ENCODE measurements around the gene STPG3.

The STPG3 gene

GRCh38 chr9:137275588-137276472 lies 24.7 kb downstream of the STPG3 start:
- Histone ChIP-seq H3K9me3 (ENCODE audit: control insufficient read depth in 1 of 2, low read length in 2 of 2) (no peaks in the 10 kb centered on the region), H3K27me3 (ENCODE audit: control insufficient read depth in 1 of 2, insufficient read depth in 2 of 2, low read length in 2 of 2) (no peaks in the 10 kb centered on the region), H3K4me1 (ENCODE audit: control insufficient read depth in 1 of 2, insufficient read depth in 2 of 2, low read length in 2 of 2) (peaks cover 31 to 49% of the 10 kb centered on the region in 2 donors), H3K9ac (ENCODE audit: low read depth in 1 of 2, low read length in 2 of 2) (peak overlapping the region; percentile 87 to 93), H3K36me3 (ENCODE audit: control insufficient read depth in 1 of 2, insufficient read depth in 2 of 2, low read length in 2 of 2) (peaks cover 0 to 30% of the 10 kb centered on the region in 2 donors), H3K4me3 (ENCODE audit: low read depth in 1 of 2, low read length in 2 of 2) (peak overlapping the region in 1 of 2 donors; percentile 40), H3K27ac (ENCODE audit: low read depth, low read length) (peak overlapping the region; percentile 20)

- Histone ChIP-seq H3K36me3 (ENCODE audit: control insufficient read depth in 1 of 2, insufficient read depth in 2 of 2, low read length in 2 of 2) (peaks cover 0 to 26% of the 10 kb centered on the region in 2 donors), H3K9me3 (ENCODE audit: control insufficient read depth in 1 of 2, low read length in 2 of 2) (no peaks in the 10 kb centered on the region), H3K4me3 (ENCODE audit: low read depth in 1 of 2, low read length in 2 of 2) (peak overlapping the region; percentile 78 to 81), H3K4me1 (ENCODE audit: control insufficient read depth in 1 of 2, insufficient read depth in 2 of 2, low read length in 2 of 2) (peaks cover 31 to 49% of the 10 kb centered on the region in 2 donors), H3K27ac (ENCODE audit: low read depth, low read length) (peak overlapping the region; percentile 87), H3K27me3 (ENCODE audit: control insufficient read depth in 1 of 2, insufficient read depth in 2 of 2, low read length in 2 of 2) (no peaks in the 10 kb centered on the region), H3K9ac (ENCODE audit: low read depth in 1 of 2, low read length in 2 of 2) (peak overlapping the region; percentile 87 to 93)
Measured at GRCh38 chr9:137276473-137277328, 25.6 kb downstream of the STPG3 start.

GRCh38 chr9:137277329-137278041 lies 26.4 kb downstream of the STPG3 start, which contains the start of gene TOR4A:
Gene TOR4A, plus strand, starts transcription at chr9:137277726. Its CDS starts 964 bp downstream, at chr9:137278690.
- peaks cover 0 to 18% of the 10 kb centered on the region in 2 donors for H3K36me3 ChIP-seq (ENCODE audit: control insufficient read depth in 1 of 2, insufficient read depth in 2 of 2, low read length in 2 of 2)
- H3K4me1 ChIP-seq (ENCODE audit: control insufficient read depth in 1 of 2, insufficient read depth in 2 of 2, low read length in 2 of 2), result peaks cover 31 to 49% of the 10 kb centered on the region in 2 donors
- H3K9me3 ChIP-seq (ENCODE audit: control insufficient read depth in 1 of 2, low read length in 2 of 2), result no peaks in the 10 kb centered on the region
- peak within 1 kb of the TSS; percentile 87 for H3K27ac ChIP-seq (ENCODE audit: low read depth, low read length)
- H3K9ac ChIP-seq (ENCODE audit: low read depth in 1 of 2, low read length in 2 of 2), result peak within 1 kb of the TSS; percentile 87 to 93
- peak within 1 kb of the TSS; percentile 78 to 81 for H3K4me3 ChIP-seq (ENCODE audit: low read depth in 1 of 2, low read length in 2 of 2)
- H3K27me3 ChIP-seq (ENCODE audit: control insufficient read depth in 1 of 2, insufficient read depth in 2 of 2, low read length in 2 of 2), result no peaks in the 10 kb centered on the region

GRCh38 chr9:137278061-137278701 lies 27.1 kb downstream of the STPG3 start:
- H3K9me3 ChIP-seq (ENCODE audit: control insufficient read depth in 1 of 2, low read length in 2 of 2), result no peaks in the 10 kb centered on the region
- H3K27me3 ChIP-seq (ENCODE audit: control insufficient read depth in 1 of 2, insufficient read depth in 2 of 2, low read length in 2 of 2), result no peaks in the 10 kb centered on the region
- peaks cover 31 to 49% of the 10 kb centered on the region in 2 donors for H3K4me1 ChIP-seq (ENCODE audit: control insufficient read depth in 1 of 2, insufficient read depth in 2 of 2, low read length in 2 of 2)
- H3K27ac ChIP-seq (ENCODE audit: low read depth, low read length), result peak overlapping the region; percentile 87
- peak overlapping the region; percentile 78 to 81 for H3K4me3 ChIP-seq (ENCODE audit: low read depth in 1 of 2, low read length in 2 of 2)
- peaks cover 0 to 13% of the 10 kb centered on the region in 2 donors for H3K36me3 ChIP-seq (ENCODE audit: control insufficient read depth in 1 of 2, insufficient read depth in 2 of 2, low read length in 2 of 2)
- H3K9ac ChIP-seq (ENCODE audit: low read depth in 1 of 2, low read length in 2 of 2), result peak overlapping the region; percentile 87 to 93

GRCh38 chr9:137278721-137279711 lies 27.9 kb downstream of the STPG3 start:
- H3K4me1 ChIP-seq (ENCODE audit: control insufficient read depth in 1 of 2, insufficient read depth in 2 of 2, low read length in 2 of 2), result peaks cover 28 to 45% of the 10 kb centered on the region in 2 donors
- no peaks in the 10 kb centered on the region for H3K9me3 ChIP-seq (ENCODE audit: control insufficient read depth in 1 of 2, low read length in 2 of 2)
- H3K36me3 ChIP-seq (ENCODE audit: control insufficient read depth in 1 of 2, insufficient read depth in 2 of 2, low read length in 2 of 2), result peaks cover 0 to 10% of the 10 kb centered on the region in 2 donors
- H3K27me3 ChIP-seq (ENCODE audit: control insufficient read depth in 1 of 2, insufficient read depth in 2 of 2, low read length in 2 of 2), result no peaks in the 10 kb centered on the region
- peak overlapping the region in 1 of 2 donors; percentile 93 for H3K9ac ChIP-seq (ENCODE audit: low read depth in 1 of 2, low read length in 2 of 2)
- peak overlapping the region; percentile 78 to 81 for H3K4me3 ChIP-seq (ENCODE audit: low read depth in 1 of 2, low read length in 2 of 2)
- no peak overlapping the region for H3K27ac ChIP-seq (ENCODE audit: low read depth, low read length)

GRCh38 chr9:137279741-137280473 lies 28.8 kb downstream of the STPG3 start:
- Histone ChIP-seq H3K27me3 (ENCODE audit: control insufficient read depth in 1 of 2, insufficient read depth in 2 of 2, low read length in 2 of 2) (no peaks in the 10 kb centered on the region), H3K27ac (ENCODE audit: low read depth, low read length) (no peak overlapping the region), H3K9me3 (ENCODE audit: control insufficient read depth in 1 of 2, low read length in 2 of 2) (no peaks in the 10 kb centered on the region), H3K4me3 (ENCODE audit: low read depth in 1 of 2, low read length in 2 of 2) (no peak overlapping the region), H3K4me1 (ENCODE audit: control insufficient read depth in 1 of 2, insufficient read depth in 2 of 2, low read length in 2 of 2) (peaks cover 21 to 37% of the 10 kb centered on the region in 2 donors), H3K36me3 (ENCODE audit: control insufficient read depth in 1 of 2, insufficient read depth in 2 of 2, low read length in 2 of 2) (peaks cover 0 to 10% of the 10 kb centered on the region in 2 donors), H3K9ac (ENCODE audit: low read depth in 1 of 2, low read length in 2 of 2) (no peak overlapping the region)

- Histone ChIP-seq H3K9ac (ENCODE audit: low read depth in 1 of 2, low read length in 2 of 2) (no peak overlapping the region), H3K27me3 (ENCODE audit: control insufficient read depth in 1 of 2, insufficient read depth in 2 of 2, low read length in 2 of 2) (no peaks in the 10 kb centered on the region), H3K27ac (ENCODE audit: low read depth, low read length) (no peak overlapping the region), H3K36me3 (ENCODE audit: control insufficient read depth in 1 of 2, insufficient read depth in 2 of 2, low read length in 2 of 2) (peaks cover 0 to 10% of the 10 kb centered on the region in 2 donors), H3K4me3 (ENCODE audit: low read depth in 1 of 2, low read length in 2 of 2) (no peak overlapping the region), H3K4me1 (ENCODE audit: control insufficient read depth in 1 of 2, insufficient read depth in 2 of 2, low read length in 2 of 2) (peaks cover 17 to 30% of the 10 kb centered on the region in 2 donors), H3K9me3 (ENCODE audit: control insufficient read depth in 1 of 2, low read length in 2 of 2) (no peaks in the 10 kb centered on the region)
Measured at GRCh38 chr9:137280474-137281344, 29.6 kb downstream of the STPG3 start.
